GM18873 (cell line): Measurements from ENCODE around the gene CAPS.
"Not testable (repeated sequence)": the region's sequence is repeated elsewhere in the genome, so short reads cannot be mapped to it uniquely, and the experiment has no call there.

Experiments used
- ATAC-seq: cut with Tn5 transposase; IDR thresholded peaks from one replicate; pipeline ENCODE4 v1.9.1; 2021; ENCODE audit warnings: mild to moderate bottlenecking, moderate library complexity, moderate number of reproducible peaks; ENCODE audit not compliant: unreplicated experiment, low FRiP score

The CAPS gene

DNA sequence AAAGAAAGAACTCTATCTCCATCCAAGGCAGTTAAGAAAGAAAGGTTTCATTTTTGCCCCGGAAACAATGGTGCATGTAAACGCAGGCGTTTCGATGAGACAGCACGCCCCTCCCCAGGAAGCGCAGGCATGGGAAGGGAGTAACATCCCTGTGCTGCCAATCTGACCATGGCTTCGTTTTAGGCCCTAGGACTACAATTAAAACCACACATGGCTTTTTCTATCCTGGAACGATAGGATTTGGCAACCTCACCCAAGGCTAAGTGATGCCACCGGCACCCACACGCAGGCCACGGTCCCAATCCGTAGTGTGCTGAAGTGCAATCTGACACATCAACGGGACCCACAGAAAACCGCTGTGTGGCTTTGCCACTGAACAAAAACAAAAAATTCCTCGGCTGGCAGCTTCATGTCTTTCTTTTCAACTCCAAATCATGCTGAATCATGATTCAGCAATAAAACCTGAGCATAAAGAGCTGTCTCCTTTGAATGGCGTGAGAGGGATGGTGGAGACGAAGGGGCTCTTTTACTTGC, 39.7 kb downstream of the CAPS start:
- ATAC-seq, result no peak

- no peak for ATAC-seq
These were observed 40.2 kb downstream of the CAPS start for GRCh38 chr19:5954293-5954692.

GRCh38 chr19:5955636-5955935, 41.5 kb downstream of the CAPS start:
- no peak for ATAC-seq

GRCh38 chr19:5956323-5956722, 42.3 kb downstream of the CAPS start:
- no peak for ATAC-seq

GRCh38 chr19:5956728-5957127, 42.7 kb downstream of the CAPS start:
- no peak for ATAC-seq

DNA sequence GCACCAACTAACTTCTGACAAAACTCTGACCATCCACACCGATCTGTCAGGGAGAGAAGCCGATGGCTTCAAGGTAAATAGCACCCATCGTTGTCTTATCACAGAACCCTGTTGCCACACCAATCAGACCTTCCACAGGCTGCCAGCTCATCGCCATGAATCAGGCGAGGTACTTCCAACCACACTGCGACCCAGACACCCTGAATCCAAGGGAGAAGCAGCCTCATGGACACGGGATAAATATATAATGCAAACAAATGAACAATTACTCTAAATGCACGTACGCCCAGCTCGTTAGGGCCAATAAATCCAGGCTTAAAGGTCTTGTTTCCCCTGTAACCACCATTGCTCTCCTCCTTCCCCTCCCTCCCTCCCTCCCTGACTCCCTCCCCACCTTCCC, 43.1 kb downstream of the CAPS start:
- no peak for ATAC-seq

GRCh38 chr19:5958074-5958850, 44.2 kb downstream of the CAPS start:
- no peak for ATAC-seq

DNA sequence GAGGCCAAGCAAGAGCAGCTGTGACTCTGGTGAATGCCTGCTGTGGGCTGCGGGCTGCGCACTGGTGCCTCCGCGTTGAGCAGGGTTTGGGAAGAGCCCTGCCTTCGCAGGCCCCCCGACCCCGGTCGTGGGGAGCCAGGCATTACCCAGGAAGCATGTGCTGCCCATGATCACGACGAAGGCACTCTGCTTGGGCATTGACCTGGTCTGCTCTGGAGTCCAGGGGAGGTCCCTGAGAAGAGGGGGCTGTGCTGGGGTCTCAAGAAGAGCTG, 44.7 kb downstream of the CAPS start:
- ATAC-seq, result no peak

DNA sequence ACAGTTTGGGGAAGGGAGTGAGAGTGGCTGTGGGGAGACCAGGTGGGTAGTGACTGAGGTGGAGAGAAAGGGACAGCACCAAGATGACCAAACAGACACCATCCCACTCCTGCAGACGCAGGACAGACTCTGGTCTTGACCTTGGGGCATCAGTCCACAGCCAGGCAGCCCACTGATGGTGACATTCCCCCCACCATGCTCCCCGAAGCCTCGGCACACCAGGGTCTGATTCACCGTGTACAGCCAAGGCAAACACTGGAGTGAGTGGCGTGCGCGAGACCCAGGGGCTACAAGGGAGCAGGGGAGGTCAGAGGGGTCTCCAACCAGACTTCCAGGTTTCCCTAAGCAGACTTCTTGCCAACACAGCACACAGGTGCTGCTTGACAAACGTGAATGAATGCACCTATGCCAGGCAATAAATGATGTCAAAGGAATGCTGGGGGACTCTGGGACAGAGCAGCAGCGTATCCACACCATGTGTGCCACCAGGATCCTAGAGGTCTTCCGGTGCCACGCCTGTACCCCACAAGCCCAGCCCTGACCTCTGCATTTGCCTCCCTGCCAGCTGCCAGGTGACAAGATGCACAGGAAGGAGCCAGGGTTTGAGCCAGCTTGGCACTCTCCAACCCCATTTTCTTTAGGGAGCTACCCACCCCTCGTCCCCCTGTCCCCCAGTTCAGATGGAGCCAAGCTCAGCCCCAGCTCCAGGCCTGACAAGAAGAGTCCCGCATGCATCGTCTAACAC, 45.4 kb downstream of the CAPS start:
- no peak for ATAC-seq

- ATAC-seq, result no peak
These were observed 46.2 kb downstream of the CAPS start for GRCh38 chr19:5960005-5961001.

DNA sequence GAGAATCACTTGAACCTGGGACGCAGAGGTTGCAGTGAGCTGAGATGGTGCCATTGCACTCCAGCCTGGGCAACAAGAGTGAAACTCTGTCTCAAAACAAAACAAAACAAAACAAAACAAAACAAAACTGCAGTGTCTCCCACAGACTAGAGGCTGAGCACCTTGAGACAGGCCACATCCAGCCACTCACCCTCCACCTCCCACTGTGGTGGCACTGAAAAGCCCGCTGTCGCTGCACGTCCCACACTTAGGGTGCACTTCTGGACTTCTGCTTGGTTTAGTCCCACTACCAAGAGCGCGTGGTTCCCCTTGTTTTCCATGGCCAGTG, 47.6 kb downstream of the CAPS start:
- ATAC-seq, result not testable (repeated sequence)

DNA sequence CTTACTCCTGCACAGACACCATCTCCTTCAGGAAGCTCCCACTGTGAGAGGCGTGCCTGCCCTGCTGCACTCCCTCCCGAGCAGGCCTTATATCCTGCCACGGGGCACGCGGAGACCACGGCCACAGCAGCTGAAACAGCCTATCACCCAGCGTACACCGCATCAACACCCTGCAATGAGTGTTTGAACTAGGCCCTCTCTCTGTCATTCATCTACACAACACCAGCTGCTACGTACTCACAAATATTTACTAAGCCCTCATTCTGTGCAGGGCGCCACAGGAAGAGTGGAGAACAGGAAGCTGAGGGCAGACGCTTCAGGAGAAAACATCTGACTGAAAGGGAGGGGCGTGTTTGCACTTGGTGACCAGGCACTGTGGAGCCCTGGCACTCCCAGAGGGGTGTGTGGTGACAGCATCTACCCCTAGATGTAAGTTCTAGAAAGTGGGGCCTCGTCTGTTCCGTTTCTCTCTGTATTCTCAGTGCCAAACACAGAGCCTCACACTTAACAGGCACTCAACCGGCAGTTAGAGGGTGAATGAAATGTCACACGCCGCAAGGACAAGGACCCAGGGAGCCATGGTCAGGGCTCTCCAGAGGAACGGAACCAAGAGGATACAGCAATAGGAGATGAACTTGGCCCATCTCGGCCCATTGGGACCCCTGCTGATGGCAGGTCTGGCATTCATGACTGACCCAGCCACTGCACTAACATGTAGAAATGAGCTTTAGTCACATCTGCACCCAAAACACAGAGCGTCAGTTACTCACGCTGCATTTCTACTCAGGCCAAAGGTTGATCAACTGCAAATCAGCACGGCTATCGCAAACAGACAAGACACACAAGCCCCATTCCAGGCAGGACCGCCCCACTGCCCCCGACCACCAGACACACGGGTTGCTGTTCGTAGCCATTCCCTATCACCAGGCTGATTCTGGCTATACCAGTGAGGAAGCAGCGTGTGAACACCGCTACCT, 48.2 kb downstream of the CAPS start:
- no peak for ATAC-seq

DNA sequence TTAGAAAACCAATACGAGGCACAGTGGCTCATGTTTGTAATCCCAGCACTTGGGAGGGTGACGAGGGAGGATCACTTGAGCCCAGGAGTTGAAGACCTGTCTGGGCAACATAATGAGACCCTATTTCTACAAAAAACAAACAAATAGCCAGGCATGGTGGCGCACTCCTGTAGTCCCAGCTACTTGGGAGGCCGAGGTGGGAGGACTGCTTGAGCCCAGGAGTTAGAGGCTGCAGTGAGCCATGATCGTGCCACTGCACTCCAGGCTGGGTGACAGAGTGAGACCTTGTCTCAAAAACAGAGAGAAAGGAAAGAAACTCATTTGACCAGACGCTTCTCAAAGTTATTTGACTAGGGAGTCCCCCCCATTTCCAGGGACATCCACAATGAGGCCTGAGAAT, 49.2 kb downstream of the CAPS start:
- ATAC-seq, result not testable (repeated sequence)

DNA sequence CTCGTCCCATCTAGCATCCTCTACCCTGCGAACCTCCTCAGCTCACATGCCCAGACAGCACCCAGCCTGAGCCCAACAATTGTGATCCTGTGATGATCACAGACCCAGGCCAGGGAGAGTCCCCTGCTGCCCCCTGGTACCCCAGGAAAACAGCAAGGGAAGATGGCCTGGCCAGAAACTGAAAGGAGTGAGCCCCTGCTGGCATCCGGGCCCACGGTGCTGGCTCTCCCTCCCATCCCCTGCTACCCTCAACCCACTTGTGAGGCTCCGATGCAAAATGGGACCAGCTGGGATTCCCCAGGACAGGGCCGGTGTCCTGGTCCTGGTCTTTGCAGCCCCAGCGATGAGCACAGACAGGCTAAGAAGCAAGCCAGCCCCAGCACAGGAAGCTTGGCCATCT, 49.8 kb downstream of the CAPS start:
- ATAC-seq, result no peak

GRCh38 chr19:5964816-5965565, 50.9 kb downstream of the CAPS start:
- ATAC-seq, result no peak
